Kidney tubule cell (primary cell): ENCODE data around the gene SLU7.

ENCODE experiments used
- DNase-seq: peaks from one replicate; pipeline ENCODE4 v3.0.0-alpha.2; 2018; ENCODE audit warnings: low spot score

Gene SLU7

DNA sequence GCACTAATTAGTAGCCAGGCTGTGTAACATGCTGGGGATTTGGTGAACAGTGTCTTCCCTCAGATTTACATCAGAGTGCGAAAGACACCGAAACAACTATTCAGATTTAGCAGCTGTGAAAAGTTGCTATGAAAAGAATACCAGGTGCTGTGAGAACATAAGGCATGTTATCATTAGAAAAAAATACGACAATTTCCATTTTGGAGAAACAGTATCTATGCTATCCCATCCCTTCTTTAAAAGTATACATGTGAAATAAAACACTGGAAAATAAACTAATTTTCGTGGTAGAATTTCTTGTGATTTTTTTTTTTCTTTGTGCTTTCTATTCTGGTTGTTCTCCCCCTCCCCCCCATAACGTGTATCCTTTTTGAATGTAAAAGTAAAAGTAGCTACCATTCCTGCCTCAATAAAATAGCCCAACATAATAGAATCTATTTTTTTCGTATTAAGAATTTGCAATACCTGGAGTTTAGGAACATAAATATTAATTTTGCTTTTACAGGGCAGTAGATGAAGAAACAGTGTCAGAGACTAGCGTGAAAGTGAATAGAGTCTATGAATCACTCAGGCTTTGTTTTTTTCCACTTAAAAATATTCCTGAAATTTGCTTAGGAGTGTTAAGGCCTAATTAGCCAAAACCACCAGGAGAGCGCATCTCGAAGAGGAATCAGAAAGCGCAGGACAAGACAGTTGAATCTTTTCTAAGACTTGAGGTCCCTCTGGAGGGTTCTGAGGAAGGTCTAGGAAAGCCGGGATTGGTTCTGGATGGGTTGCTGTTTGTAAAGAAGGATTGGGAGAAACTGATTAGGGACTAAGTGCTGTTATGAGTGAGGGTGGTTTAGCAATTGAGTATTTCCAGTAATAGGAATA is 813 bp upstream of the SLU7 start:
- DNase-seq, result no peak

GRCh38 chr5:160399402-160400353 is 19.2 kb downstream of the SLU7 start, which contains the start of gene FAM200C:
Gene FAM200C (minus strand): TSS chr5:160400054. CDS start chr5:160395490, 4,564 bp downstream.
- DNase-seq, result peak; percentile 94

- DNase-seq, result peak; percentile 15
Observed at GRCh38 chr5:160398806-160399205, 20.1 kb downstream of the SLU7 start.

- no peak for DNase-seq
Observed at GRCh38 chr5:160397492-160397891, 21.4 kb downstream of the SLU7 start.

DNA sequence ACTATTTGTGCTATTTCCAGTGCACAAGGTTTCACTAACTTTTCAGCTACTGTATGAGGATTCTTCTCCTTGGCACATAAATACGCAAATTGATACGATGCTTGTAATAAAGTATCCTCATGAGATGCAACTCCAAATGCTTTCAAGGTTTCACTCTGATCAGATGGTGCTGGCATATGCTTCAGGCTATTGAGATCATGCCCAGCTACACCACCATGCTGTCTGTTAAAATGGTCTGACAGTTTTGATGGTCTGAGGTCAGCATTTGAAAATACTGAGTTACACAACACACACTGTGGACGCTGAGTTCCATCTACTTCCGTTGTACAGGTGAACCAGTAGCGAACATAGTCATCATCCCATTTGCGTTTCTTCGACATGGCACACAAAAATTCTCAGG is 23.8 kb downstream of the SLU7 start:
- no peak for DNase-seq

DNA sequence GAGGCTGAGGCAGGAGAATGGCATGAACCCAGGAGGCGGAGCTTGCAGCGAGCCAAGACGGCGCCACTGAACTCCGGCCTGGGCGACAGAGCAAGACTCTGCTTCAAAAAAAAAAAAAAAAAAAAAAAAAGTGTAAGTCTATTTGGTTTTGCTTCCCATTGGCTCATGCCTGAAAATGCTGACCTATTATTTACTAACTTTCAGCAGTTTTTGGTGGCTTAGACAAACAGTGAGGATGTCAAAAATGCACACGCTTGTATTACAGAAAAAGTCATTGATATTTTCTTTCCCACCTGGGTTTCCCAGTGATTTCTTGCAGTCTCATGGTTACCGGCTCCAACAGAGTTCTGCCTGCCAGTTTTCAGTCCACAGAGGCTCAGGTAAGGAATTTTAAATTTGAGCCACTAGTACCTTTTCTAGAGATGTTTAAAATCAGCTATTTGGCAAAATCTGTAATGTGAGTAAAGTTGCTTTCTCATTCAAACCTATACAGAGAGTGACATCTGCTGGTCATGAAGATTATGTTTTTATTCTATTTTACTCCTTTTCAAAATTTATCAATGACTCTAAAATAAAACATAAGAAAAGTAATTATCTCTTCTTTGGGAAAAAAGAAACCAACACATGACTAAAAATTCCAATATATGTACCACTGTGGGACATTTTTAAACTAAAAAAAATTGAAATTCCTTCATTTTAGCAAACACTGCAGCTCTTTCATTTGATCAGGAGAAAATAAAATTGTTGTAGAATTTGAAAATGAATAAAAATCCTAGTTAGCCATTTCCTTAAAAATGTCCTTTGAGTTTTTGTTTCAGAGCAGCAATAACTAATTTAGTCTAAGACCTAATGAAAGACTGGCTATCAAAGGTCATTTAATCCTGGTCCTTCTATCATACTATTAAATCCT is 27.8 kb downstream of the SLU7 start:
- peak; percentile 35 for DNase-seq

DNA sequence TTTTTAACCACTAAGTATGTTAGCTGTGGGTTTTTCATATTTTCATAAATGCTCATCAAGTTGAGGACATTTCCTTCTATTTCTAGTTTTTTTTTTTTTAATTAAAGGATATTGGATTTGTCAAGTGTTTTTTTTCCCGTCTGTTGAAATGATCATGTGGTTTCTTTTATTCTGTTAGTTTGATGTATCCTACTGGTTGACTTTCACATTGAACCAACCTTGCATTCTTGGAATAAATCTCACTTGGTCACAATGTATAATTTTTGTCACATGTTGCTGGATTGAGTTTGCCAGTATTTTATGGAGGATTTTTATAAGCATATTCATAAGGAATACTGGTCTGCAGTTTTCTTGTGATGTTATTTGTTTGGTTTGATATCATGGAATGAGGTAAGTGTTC is 31.4 kb downstream of the SLU7 start:
- no peak for DNase-seq

- DNase-seq, result no peak
Observed at GRCh38 chr5:160385496-160385895, 33.4 kb downstream of the SLU7 start.

- no peak for DNase-seq
Observed at GRCh38 chr5:160384681-160385080, 34.2 kb downstream of the SLU7 start.

- DNase-seq, result no peak
Observed at GRCh38 chr5:160382346-160382745, 36.5 kb downstream of the SLU7 start.

- no peak for DNase-seq
Observed at GRCh38 chr5:160380041-160380440, 38.8 kb downstream of the SLU7 start.

DNA sequence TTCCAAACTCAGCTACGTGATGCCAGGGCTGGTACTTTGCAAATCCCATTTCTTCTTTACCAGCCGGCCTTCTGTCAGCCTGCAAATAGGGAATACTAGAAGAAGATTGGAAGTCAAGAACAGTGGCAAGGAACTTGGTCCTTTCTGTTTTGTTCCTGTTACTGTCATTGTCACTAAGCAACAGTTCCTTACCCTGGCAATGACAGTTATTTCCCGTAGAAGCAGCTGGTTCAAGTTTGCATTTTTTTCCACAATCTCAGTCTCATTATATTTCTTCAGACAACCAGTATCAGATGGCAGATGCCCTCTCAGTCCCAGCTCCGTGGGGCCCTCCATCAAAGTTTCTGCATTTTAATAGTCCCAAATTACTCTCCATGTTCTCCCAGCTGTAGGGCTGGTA is 39.4 kb downstream of the SLU7 start:
- DNase-seq, result no peak

DNA sequence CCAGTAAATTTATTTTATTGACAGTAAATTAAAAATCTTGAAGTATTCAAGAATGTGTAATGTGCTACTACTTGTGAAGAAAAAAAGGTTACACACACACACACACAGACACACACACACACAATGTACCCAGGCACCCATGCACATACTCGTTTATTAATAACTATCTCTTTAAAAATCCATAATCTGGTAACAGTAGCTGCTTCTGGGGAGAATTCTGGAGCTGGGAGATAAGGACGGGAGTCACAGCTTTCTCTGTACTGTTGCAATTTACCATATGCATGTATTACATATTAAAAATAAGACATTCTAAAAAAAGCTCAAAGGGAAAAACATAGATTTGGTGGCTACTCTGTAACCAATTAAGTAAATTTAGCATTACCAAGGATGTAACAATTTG is 40.6 kb downstream of the SLU7 start:
- no peak for DNase-seq

DNA sequence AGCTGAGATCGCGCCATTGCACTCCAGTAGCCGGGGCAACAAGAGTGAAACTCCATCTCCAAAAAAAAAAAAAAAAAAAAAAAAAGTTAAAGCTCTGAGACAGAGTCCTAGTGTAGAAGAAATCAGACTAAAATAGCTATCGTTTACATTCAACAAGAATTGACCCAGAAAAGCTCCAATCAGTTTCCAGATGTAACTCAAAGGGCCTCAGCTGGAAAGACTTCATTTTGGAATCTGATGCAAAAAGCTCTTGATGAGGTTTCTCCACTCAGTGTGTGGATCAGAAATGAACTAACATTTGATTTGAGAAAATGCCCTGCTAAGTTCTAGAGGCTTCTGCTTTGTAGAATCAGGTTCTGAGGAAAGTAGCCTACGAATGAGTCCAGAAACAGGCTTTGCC is 41.2 kb downstream of the SLU7 start:
- DNase-seq, result no peak

- DNase-seq, result no peak
Observed at GRCh38 chr5:160376416-160376815, 42.5 kb downstream of the SLU7 start.

DNA sequence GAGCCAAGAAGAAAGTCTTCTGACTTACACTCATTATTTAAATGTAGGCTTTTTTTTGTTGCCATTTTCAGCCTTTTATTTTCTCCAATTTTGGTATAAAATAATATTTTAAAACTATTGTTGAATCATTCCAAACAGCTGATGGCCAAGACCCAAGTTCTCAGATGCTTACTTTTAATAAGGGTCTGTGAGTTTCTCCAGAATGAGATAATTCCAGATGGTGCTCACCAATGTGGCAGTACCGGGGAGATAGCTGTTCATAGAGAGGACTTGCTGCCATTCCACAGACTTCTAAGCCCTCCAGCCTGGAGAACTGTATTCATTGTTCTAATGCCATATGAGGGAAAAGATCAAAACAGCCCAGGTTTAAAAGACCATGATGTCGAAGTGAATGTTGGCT is 43.2 kb downstream of the SLU7 start:
- DNase-seq, result no peak

DNA sequence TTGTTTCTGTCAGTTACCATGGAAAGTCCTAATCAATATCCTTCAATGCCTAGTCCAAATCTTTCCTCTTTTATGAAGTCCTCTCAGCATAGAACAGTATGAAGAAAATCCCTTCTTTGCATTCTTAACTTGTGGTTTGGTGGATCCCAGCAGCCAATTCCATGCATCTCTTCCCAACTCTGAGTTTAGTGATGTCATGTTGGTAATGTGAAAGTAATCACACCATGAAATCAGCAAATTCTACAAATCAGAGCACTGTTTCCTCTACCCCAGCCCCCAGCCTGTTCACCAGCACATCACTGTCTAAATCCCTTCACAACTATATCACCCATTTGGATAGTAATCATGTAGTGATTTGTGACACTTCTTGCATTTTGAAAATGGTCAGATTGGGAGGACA is 43.7 kb downstream of the SLU7 start:
- DNase-seq, result no peak

DNA sequence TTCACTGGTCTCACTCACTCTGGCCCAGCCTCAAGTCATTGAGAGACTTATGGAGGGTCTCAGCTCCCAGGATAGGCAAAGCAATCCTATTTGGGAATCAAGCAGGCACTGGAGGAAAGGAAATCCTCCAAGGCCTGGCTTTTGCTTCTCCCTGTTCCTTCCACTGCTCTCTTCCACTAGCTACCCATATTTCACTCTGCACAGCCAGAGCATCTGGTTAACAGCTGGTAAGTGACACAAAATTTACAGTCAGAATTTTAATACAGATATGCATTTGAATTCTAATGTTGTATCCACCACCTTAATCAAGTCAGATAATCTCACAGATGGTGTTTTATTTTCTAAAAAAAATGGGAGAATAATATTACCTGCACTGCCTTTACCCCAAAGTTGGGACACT is 47.6 kb downstream of the SLU7 start:
- no peak for DNase-seq

GRCh38 chr5:160370713-160371034 is 48.2 kb downstream of the SLU7 start:
- no peak for DNase-seq

DNA sequence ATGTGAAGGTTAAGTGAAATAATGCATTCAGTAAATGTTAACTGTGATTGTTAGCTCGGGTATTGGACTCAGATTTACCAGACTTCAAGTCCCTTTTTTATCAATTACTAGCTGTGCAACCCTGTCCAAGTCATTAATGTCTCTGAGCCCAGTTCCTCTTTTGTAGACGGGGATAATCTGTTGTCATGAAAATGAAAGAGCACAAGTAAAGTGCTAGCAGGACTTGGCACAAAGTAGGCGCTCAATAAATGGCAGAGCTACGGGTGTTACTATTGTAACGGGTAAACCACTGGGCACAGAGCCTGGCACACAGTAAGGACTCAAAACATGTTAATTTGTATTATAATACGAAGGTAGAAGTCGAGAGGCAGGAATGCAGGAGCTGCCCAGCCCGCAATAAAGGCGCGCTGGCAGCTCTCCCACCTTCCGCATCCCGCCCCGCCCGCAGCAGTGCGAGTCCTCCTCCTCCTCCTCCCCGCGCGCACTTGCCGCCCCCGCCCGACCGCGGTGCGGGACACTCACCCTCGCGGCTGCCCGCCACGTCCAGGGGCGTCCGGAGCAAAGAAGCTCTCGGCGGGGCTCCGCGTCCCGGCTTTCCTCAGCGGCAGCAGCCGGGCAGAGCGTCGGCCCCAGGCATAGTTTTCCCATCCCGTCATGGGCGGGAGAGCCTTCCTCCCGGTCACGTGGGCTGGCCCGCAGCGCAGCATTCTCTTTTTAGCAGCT is 48.7 kb downstream of the SLU7 start, which contains the start of gene C1QTNF2:
Gene C1QTNF2, minus strand, starts transcription at position 637 of the 723 bp plus-strand sequence. CDS start 15,615 bp downstream, outside the sequence.
- DNase-seq, result peak; percentile 54

DNA sequence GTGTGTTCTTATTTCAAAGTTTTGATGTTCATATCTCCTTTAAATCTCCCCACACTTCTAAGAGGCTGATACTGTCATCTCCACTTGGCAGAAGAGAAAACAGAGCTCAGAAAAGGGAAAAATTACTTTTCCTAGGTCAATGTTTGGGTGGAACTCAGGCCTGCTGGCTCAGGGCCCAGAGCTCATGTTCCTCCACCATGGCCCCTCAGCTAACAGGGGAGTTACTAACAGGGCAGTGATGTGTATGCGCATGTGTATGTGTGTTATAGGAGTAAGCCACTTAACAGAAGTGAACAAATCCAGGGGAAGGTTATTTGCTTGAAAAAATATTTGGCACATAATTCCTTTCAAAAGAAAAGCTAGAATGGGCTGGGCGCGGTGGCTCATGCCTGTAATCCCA is 51.0 kb downstream of the SLU7 start:
- DNase-seq, result no peak
